ENCODE measurements around the gene VEGFB. TPM values are rescaled to one million over a fixed set of nuclear protein-coding genes. Genes with fewer than 3 reads are reported as not detected.

Gene VEGFB
- polyA plus RNA-seq, 2 of the 4 experiments (the other 2 are of a cell fraction): 6.8 to 26.5 TPM

DNA sequence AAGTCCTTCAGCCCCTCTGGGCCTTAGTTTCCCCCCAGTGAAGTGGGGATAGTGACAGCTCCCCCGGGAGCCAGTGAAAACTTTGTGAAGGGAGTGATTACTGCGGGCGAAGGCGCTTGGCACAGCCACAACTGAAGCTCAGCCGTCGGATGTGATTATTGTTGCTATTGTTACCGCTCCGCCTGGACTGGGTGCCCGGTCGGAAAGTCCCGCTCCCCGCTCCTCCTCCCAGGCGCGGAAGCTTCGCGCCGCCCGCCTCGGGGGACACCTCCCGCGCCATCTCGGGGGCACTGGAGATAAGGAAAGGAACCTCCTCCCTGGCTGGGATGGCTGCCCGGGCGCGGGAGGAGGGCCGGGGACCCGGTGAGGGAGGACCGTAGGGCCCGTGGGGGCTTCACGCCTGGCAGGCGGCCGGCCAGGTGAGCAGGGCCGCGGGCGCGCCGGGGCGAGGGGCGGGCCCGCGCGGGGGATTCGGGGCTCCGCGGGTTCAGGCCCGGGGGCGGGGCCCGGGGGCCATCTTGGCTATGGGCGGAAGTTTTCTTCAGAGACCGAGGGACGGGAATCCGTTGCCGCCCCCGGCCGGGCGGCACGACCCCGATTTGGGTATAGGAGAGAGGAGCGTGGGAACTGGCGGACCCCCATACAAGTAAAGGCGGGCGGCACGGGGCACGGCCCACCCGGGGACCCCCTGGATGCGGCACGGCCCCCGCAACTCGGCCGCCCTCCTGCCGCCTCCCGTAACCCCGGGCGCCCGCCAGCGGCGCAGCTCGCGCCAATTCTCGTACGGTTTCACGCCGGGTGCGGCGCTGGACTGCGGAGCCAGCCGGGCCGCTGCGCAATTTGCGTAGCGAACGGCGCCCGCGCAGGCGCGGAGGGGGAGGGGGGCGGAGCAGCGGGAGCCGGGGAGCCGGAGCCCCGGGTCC, 50.8 kb downstream of the VEGFB start, which contains the start of gene GPR137 (continued):
- TF ChIP-seq CHD4 (IDR thresholded peaks at IDR 0.05; ENCODE audit: borderline replicate concordance): no peak
- TF ChIP-seq EHMT2 (IDR thresholded peaks at IDR 0.05; ENCODE audit: low read depth): no peak
- TF ChIP-seq, protein P1, sequence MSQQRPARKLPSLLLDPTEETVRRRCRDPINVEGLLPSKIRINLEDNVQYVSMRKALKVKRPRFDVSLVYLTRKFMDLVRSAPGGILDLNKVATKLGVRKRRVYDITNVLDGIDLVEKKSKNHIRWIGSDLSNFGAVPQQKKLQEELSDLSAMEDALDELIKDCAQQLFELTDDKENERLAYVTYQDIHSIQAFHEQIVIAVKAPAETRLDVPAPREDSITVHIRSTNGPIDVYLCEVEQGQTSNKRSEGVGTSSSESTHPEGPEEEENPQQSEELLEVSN (IDR thresholded peaks at IDR 0.05; ENCODE audit: borderline replicate concordance, low read depth): no peak; the same call in 1 of the 2 replicates
- no peak for TF ChIP-seq ZC3H11A (IDR thresholded peaks at IDR 0.05)
- TF ChIP-seq, protein P2, sequence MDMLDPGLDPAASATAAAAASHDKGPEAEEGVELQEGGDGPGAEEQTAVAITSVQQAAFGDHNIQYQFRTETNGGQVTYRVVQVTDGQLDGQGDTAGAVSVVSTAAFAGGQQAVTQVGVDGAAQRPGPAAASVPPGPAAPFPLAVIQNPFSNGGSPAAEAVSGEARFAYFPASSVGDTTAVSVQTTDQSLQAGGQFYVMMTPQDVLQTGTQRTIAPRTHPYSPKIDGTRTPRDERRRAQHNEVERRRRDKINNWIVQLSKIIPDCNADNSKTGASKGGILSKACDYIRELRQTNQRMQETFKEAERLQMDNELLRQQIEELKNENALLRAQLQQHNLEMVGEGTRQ (IDR thresholded peaks at IDR 0.05): no peak
- TF ChIP-seq POLR2AphosphoS2 (conservative IDR thresholded peaks at IDR 0.05; ENCODE audit: low read length): no peak
- TF ChIP-seq NR3C1 (IDR thresholded peaks at IDR 0.05): no peak

DNA sequence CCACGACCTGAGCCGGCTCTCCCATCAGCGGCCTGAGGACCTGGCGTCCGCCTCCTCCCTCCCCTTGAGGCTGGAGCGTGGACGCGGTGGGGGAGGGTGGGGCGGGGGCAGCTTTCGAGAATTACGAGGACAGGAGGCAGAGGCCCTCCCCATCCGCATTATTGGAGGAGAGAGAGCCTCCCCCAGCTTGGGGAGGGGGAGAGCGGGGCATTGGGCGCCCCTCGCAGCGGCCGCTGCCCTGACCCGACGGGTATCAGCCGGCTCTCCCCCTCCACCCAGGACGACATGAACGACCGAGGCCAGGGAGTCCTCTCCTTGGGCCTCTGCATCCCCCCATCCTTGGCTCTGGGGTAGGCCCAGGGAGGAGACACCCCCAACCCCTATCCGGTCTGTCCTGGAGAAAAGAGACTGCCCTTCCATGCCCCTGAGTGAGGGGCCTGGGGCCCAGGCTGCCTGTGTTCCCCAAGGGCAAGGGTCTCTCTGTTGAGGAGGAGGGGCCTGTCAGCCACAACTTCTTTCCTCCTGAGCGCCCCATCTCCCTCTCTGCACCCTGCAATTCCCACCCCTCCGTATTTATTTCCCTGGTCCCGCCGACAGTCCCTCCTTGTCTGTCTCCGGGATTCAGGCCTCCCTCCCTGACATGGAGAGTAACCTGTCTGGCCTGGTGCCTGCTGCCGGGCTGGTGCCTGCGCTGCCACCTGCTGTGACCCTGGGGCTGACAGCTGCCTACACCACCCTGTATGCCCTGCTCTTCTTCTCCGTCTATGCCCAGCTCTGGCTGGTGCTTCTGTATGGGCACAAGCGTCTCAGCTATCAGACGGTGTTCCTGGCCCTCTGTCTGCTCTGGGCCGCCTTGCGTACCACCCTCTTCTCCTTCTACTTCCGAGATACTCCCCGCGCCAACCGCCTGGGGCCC, 51.8 kb downstream of the VEGFB start:
- peak overlapping the region; percentile 63 for H3K4me3 ChIP-seq
- FAIRE-seq: no peak
- H3K27ac ChIP-seq: peak overlapping the region; percentile 93 to 98

DNA sequence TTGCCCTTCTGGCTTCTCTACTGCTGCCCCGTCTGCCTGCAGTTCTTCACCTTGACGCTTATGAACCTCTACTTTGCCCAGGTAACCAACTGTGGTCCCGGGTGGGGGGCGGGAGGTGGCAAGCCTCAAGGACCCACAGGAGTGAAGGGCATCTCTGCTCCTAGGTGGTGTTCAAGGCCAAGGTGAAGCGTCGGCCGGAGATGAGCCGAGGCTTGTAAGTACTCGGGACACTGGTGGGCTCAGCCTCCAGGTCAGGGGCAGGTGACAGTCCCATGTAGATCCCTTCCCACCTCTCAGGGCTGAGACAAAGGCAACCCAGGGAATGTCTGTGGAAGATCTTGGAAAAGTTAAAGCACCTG, 52.4 kb downstream of the VEGFB start:
- peaks cover 17% of the 10 kb centered on the region; the same call in 1 of the 3 replicates for H3K4me1 ChIP-seq
- no peak for TF ChIP-seq EP300 (IDR thresholded peaks at IDR 0.05)
- TF ChIP-seq RCOR1 (IDR thresholded peaks at IDR 0.05; ENCODE audit: low read depth, low read length): no peak
- H3K4me3 ChIP-seq: no peak overlapping the region
- FAIRE-seq (no peak), ATAC-seq (no peak), DNase-seq (ENCODE audit: low read depth in 1 of 2, low spot score in 1 of 2) (no peak)
- peak overlapping the region in 1 of 2 experiments; percentile 98; a peak in 1 of 6 replicates for H3K27ac ChIP-seq
- ChIA-PET POLR2A (interaction anchor here (5.8 kb wide), 1 partner anchor 17 kb away, joined by 49 read pairs; no protein-coding TSS in a partner anchor), CTCF (interaction anchor here (0.6 to 20.5 kb wide), 9 partner anchors 8 to 109 kb away, joined by 3 to 448 read pairs (median 3); partner anchors contain the start of genes CATSPERZ, ESRRA and STIP1)
- H3K4me2 ChIP-seq: peak overlapping the region; percentile 86
- no peaks in the 10 kb centered on the region for H3K9me3 ChIP-seq
- 93% methylated on average over 7 of the region's 9 CpGs for WGBS (ENCODE audit: missing lambda C conversion rate)

More for the DNA sequence above, 51.8 kb downstream of the VEGFB start:
- DNase-seq (ENCODE audit: low read depth in 1 of 2, low spot score in 1 of 2): peak; percentile 56 to 65
- H3K4me1 ChIP-seq: peaks cover 17% of the 10 kb centered on the region; the same call in 1 of the 3 replicates
- peak overlapping the region; percentile 86 for H3K4me2 ChIP-seq
- ChIA-PET CTCF (interaction anchor here (0.6 to 20.5 kb wide), 10 partner anchors 9 to 109 kb away, joined by 3 to 448 read pairs (median 4); partner anchors contain the start of genes CATSPERZ, ESRRA, PLCB3 and STIP1), POLR2A (interaction anchor here (1.0 to 5.8 kb wide), 5 partner anchors 15 to 101 kb away, joined by 4 to 49 read pairs (median 9); partner anchors contain the start of genes ESRRA, FKBP2 and STIP1)
- WGBS (ENCODE audit: missing lambda C conversion rate): 49% methylated on average over 17 of the region's 40 CpGs
- ATAC-seq: peak; percentile 33 to 49; a peak in 5 of 6 replicates
- TF ChIP-seq, protein P3, sequence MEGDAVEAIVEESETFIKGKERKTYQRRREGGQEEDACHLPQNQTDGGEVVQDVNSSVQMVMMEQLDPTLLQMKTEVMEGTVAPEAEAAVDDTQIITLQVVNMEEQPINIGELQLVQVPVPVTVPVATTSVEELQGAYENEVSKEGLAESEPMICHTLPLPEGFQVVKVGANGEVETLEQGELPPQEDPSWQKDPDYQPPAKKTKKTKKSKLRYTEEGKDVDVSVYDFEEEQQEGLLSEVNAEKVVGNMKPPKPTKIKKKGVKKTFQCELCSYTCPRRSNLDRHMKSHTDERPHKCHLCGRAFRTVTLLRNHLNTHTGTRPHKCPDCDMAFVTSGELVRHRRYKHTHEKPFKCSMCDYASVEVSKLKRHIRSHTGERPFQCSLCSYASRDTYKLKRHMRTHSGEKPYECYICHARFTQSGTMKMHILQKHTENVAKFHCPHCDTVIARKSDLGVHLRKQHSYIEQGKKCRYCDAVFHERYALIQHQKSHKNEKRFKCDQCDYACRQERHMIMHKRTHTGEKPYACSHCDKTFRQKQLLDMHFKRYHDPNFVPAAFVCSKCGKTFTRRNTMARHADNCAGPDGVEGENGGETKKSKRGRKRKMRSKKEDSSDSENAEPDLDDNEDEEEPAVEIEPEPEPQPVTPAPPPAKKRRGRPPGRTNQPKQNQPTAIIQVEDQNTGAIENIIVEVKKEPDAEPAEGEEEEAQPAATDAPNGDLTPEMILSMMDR (IDR thresholded peaks at IDR 0.05): peak; percentile 6; the same call in 1 of the 3 replicates
- no peak for TF ChIP-seq JUN (IDR thresholded peaks at IDR 0.05)
- TF ChIP-seq HOXB5 (CRISPR knock-in tag; IDR thresholded peaks at IDR 0.05): no peak
- no peak for TF ChIP-seq CBX8 (IDR thresholded peaks at IDR 0.05)
- peak; percentile 3; the same call in 1 of the 2 replicates for TF ChIP-seq PHF8 (IDR thresholded peaks at IDR 0.05; ENCODE audit: borderline replicate concordance, low read depth)
- TF ChIP-seq GATA3 (IDR thresholded peaks at IDR 0.05; ENCODE audit: borderline replicate concordance): no peak
- TF ChIP-seq, protein P4, sequence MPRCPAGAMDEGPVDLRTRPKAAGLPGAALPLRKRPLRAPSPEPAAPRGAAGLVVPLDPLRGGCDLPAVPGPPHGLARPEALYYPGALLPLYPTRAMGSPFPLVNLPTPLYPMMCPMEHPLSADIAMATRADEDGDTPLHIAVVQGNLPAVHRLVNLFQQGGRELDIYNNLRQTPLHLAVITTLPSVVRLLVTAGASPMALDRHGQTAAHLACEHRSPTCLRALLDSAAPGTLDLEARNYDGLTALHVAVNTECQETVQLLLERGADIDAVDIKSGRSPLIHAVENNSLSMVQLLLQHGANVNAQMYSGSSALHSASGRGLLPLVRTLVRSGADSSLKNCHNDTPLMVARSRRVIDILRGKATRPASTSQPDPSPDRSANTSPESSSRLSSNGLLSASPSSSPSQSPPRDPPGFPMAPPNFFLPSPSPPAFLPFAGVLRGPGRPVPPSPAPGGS (IDR thresholded peaks at IDR 0.05): 0 out of 3 replicates have a peak, but pooled peaks have one; percentile 10
- no peaks in the 10 kb centered on the region for H3K9me3 ChIP-seq

Data from A549 (cell line).